ENCODE data around the gene GPR149. TPM values are rescaled to one million over a fixed set of nuclear protein-coding genes. Genes with fewer than 3 reads are reported as not detected.
A peak's percentile ranks its signal among the peaks of the same experiment; 100 is the strongest.
"Not testable (repeated sequence)": the region's sequence is repeated elsewhere in the genome, so short reads cannot be mapped to it uniquely, and the experiment has no call there.

GPR149 gene, protein sequence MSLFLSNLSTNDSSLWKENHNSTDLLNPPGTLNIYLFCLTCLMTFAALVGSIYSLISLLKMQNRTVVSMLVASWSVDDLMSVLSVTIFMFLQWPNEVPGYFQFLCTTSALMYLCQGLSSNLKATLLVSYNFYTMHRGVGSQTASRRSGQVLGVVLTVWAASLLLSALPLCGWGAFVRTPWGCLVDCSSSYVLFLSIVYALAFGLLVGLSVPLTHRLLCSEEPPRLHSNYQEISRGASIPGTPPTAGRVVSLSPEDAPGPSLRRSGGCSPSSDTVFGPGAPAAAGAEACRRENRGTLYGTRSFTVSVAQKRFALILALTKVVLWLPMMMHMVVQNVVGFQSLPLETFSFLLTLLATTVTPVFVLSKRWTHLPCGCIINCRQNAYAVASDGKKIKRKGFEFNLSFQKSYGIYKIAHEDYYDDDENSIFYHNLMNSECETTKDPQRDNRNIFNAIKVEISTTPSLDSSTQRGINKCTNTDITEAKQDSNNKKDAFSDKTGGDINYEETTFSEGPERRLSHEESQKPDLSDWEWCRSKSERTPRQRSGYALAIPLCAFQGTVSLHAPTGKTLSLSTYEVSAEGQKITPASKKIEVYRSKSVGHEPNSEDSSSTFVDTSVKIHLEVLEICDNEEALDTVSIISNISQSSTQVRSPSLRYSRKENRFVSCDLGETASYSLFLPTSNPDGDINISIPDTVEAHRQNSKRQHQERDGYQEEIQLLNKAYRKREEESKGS
- total RNA-seq (2014; rRNA removed; shearing (Covaris generic); ENCODE audit: low replicate concordance), result not detected in 2 replicates

DNA sequence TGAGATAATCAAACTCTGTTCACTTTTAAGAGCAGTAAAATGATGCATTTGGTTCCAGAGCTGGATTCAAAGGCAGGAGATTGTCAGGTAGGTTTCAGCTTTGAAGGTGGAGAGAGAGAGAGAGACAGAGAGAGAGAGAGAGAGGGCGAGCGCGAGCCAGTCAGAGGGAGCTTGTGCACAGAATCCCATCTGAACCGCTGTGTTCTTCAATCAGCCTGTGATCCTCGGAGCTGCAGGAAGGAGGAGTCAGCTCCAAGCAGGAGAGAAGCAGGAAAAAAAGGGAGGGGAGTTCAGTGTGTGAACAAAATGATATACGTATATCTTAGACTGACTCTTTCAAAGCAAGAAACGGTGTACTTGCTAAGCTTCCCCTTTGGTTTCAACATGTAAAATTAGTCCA is at the start of gene GPR149:
Gene GPR149 (minus strand): TSS at position 177 of the 400 bp plus-strand sequence. CDS start 575 bp downstream, outside the sequence.
- no peak within 1 kb of the TSS for H3K27ac ChIP-seq (ENCODE audit: low read length)
- no peaks in the 10 kb centered on the region for H3K4me1 ChIP-seq (ENCODE audit: low read length)
- DNase-seq, result no peak
- H3K9me3 ChIP-seq (ENCODE audit: low read length), result no peaks in the 10 kb centered on the region
- H3K4me3 ChIP-seq (ENCODE audit: low read length), result no peak within 1 kb of the TSS
- no peak within 1 kb of the TSS for H3K9ac ChIP-seq (ENCODE audit: low read length)
- no peaks in the 10 kb centered on the region for H3K36me3 ChIP-seq (ENCODE audit: insufficient read depth, low read length)
- no peaks in the 10 kb centered on the region for H4K20me1 ChIP-seq (ENCODE audit: insufficient read depth, low read depth, low read length)
- H3K4me2 ChIP-seq (ENCODE audit: low read depth, low read length, poor library complexity, severe bottlenecking), result no peak within 1 kb of the TSS
- no peak within 1 kb of the TSS for H2AFZ ChIP-seq (ENCODE audit: low read length)
- H3K27me3 ChIP-seq (ENCODE audit: low read length), result no peaks in the 10 kb centered on the region
- H3K9me2 ChIP-seq (replicated peaks; ENCODE audit: insufficient read depth, low read length), result no peaks in the 10 kb centered on the region
- H3K79me2 ChIP-seq (ENCODE audit: low read length), result no peaks in the 10 kb centered on the region

DNA sequence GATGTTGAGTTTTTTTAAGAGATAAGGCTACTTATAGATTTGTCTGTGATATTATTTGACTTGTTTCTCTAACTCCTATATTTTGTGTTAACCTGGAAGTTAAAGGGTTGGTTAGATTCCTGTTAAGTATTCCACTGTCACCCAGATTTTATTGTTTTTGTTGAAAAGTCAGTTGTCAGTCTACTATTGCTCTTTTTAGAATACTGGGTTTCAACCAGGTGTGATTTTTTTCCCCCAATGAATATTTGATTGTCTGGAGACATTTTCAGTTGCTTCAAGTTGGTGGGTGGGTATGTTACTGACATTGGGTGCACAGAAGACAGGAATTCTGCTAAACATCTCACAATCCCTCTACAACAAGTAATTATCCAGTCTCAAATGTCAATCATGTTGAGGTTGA is 43.8 kb upstream of the GPR149 start:
- Histone ChIP-seq H3K79me2 (ENCODE audit: low read length) (no peaks in the 10 kb centered on the region), H3K9ac (ENCODE audit: low read length) (no peak overlapping the region), H2AFZ (ENCODE audit: low read length) (no peak overlapping the region), H3K4me1 (ENCODE audit: low read length) (peaks cover 45% of the 10 kb centered on the region), H3K36me3 (ENCODE audit: insufficient read depth, low read length) (no peaks in the 10 kb centered on the region), H3K27ac (ENCODE audit: low read length) (no peak overlapping the region), H3K27me3 (ENCODE audit: low read length) (no peaks in the 10 kb centered on the region), H3K9me2 (replicated peaks; ENCODE audit: insufficient read depth, low read length) (no peaks in the 10 kb centered on the region), H4K20me1 (ENCODE audit: insufficient read depth, low read depth, low read length) (no peaks in the 10 kb centered on the region), H3K4me2 (ENCODE audit: low read depth, low read length, poor library complexity, severe bottlenecking) (no peak overlapping the region), H3K4me3 (ENCODE audit: low read length) (no peak overlapping the region), H3K9me3 (ENCODE audit: low read length) (peaks cover 5% of the 10 kb centered on the region; the same call in 1 of the 2 replicates)
- no peak for DNase-seq

DNA sequence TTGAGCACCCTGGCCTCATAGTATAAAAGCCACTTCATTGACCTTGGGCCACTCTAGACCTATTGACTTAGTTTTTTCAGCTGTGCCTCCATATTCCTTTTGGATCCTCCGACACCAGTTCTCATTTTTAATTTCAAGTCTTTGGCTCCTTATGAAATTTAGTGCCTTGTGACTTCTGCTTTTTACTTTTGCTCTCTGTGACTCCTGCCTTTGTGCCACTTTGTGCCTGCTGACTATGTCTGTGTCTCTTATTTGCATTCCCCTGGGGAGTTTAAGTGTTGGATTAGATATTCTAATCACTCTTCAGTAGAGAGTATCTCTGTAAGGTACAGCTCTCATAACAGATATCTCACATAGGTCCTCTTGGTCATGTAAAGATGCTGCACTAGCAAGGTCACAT is 39.6 kb upstream of the GPR149 start:
- DNase-seq, result peak; percentile 93
- peaks cover 5% of the 10 kb centered on the region; the same call in 1 of the 2 replicates for H3K9me3 ChIP-seq (ENCODE audit: low read length)

DNA sequence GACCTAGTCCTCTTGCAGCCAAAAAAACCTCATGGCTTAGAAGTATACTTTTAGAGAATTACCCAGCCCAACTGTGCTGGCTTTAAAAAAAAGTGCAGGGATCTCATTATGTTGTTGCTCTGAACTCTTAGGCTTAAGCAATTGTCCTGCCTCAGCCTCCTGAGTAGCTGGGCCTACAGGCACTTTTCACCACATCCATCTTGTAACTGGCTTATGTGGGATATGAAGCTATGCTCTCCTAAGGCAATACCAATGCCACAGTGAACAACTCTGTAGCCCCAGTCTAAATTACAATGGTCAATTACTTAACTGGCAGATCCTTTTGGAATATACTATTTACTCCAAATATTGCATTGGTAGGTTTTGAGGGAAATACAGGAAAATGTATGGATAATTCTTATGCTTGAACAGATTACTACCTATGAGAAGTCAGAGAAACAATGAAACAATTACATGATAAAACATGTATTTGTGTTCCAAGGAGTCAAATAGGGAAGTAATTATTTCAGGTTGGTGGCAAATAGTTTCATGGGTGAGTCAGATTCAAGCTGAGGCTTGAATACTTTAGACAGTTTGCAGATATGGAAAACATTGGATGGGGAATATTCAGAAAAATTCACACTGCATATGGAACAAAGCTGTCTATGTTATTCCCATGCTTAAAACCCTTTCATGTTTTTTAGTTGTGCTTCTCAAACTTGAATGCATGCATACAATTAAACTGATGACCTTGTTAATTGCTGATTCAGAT is 34.6 kb upstream of the GPR149 start:
- Histone ChIP-seq H3K9me2 (replicated peaks; ENCODE audit: insufficient read depth, low read length) (no peaks in the 10 kb centered on the region), H3K4me2 (ENCODE audit: low read depth, low read length, poor library complexity, severe bottlenecking) (peak overlapping the region; percentile 28), H4K20me1 (ENCODE audit: insufficient read depth, low read depth, low read length) (no peaks in the 10 kb centered on the region), H3K9me3 (ENCODE audit: low read length) (no peaks in the 10 kb centered on the region), H3K4me3 (ENCODE audit: low read length) (no peak overlapping the region), H3K36me3 (ENCODE audit: insufficient read depth, low read length) (no peaks in the 10 kb centered on the region), H3K27ac (ENCODE audit: low read length) (no peak overlapping the region), H2AFZ (ENCODE audit: low read length) (0 out of 2 replicates have a peak overlapping the region, but pooled peaks have one; percentile 6), H3K79me2 (ENCODE audit: low read length) (no peaks in the 10 kb centered on the region), H3K9ac (ENCODE audit: low read length) (no peak overlapping the region), H3K4me1 (ENCODE audit: low read length) (peaks cover 49% of the 10 kb centered on the region), H3K27me3 (ENCODE audit: low read length) (no peaks in the 10 kb centered on the region)
- peak; percentile 45 for DNase-seq

More for the DNA sequence above, 39.6 kb upstream of the GPR149 start:
- Histone ChIP-seq H3K4me1 (ENCODE audit: low read length) (peaks cover 69% of the 10 kb centered on the region), H3K9ac (ENCODE audit: low read length) (peak overlapping the region; percentile 62), H2AFZ (ENCODE audit: low read length) (no peak overlapping the region; the same call in 1 of the 2 replicates), H3K27ac (ENCODE audit: low read length) (peak overlapping the region; percentile 94), H3K4me2 (ENCODE audit: low read depth, low read length, poor library complexity, severe bottlenecking) (peak overlapping the region; percentile 76), H3K27me3 (ENCODE audit: low read length) (no peaks in the 10 kb centered on the region), H3K4me3 (ENCODE audit: low read length) (peak overlapping the region; percentile 48), H4K20me1 (ENCODE audit: insufficient read depth, low read depth, low read length) (no peaks in the 10 kb centered on the region), H3K79me2 (ENCODE audit: low read length) (no peaks in the 10 kb centered on the region), H3K36me3 (ENCODE audit: insufficient read depth, low read length) (no peaks in the 10 kb centered on the region), H3K9me2 (replicated peaks; ENCODE audit: insufficient read depth, low read length) (no peaks in the 10 kb centered on the region)

DNA sequence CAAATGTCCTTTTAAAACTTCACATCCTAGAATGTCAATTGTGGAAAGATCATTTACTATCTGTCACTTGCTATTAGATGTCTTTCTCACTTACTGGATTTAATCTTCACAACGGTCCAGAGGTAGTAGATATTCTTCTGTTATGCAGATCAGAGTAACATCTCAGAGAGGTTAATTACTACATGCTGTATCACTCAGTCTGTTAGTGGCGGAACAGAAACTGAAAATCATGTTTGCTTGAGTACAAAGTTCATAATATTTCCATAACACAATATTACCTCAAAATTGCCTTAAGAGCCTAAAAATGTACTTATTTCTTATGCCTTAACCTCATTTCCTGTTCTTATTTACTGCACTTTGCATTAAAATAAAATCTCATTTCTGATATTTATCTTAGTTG is 28.6 kb upstream of the GPR149 start:
- H3K27ac ChIP-seq (ENCODE audit: low read length), result no peak overlapping the region
- H3K4me1 ChIP-seq (ENCODE audit: low read length), result no peaks in the 10 kb centered on the region
- H3K4me2 ChIP-seq (ENCODE audit: low read depth, low read length, poor library complexity, severe bottlenecking), result no peak overlapping the region
- H3K4me3 ChIP-seq (ENCODE audit: low read length), result no peak overlapping the region
- no peaks in the 10 kb centered on the region for H3K27me3 ChIP-seq (ENCODE audit: low read length)
- DNase-seq, result no peak
- no peaks in the 10 kb centered on the region for H3K36me3 ChIP-seq (ENCODE audit: insufficient read depth, low read length)
- H3K79me2 ChIP-seq (ENCODE audit: low read length), result no peaks in the 10 kb centered on the region
- no peaks in the 10 kb centered on the region for H4K20me1 ChIP-seq (ENCODE audit: insufficient read depth, low read depth, low read length)
- H3K9me2 ChIP-seq (replicated peaks; ENCODE audit: insufficient read depth, low read length), result 0 out of 2 replicates have a peak, but pooled peaks cover 4% of the 10 kb centered on the region
- H2AFZ ChIP-seq (ENCODE audit: low read length), result no peak overlapping the region
- no peak overlapping the region for H3K9ac ChIP-seq (ENCODE audit: low read length)
- H3K9me3 ChIP-seq (ENCODE audit: low read length), result no peaks in the 10 kb centered on the region

DNA sequence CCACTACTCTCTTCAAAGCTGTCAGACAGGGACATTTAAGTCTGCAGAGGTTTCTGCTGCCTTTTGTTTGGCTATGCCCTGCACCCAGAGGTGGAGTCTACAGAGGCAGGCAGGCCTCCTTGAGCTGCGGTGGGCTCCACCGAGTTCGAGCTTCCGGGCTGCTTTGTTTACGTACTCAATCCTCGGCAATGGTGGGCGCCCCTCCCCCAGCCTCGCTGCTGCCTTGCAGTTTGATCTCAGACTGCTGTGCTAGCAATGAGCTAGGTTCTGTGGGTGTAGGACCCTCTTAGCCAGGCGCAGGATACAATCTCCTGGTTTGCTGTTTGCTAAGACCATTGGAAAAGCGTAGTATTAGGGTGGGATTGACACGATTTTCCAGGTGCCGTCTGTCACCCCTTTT is 9.1 kb upstream of the GPR149 start:
- H3K4me1 ChIP-seq (ENCODE audit: low read length); H3K9ac ChIP-seq (ENCODE audit: low read length); H3K9me3 ChIP-seq (ENCODE audit: low read length); H4K20me1 ChIP-seq (ENCODE audit: insufficient read depth, low read depth, low read length); H3K79me2 ChIP-seq (ENCODE audit: low read length); H3K27me3 ChIP-seq (ENCODE audit: low read length); H3K9me2 ChIP-seq (replicated peaks; ENCODE audit: insufficient read depth, low read length); DNase-seq; H3K4me2 ChIP-seq (ENCODE audit: low read depth, low read length, poor library complexity, severe bottlenecking); H3K27ac ChIP-seq (ENCODE audit: low read length); H3K4me3 ChIP-seq (ENCODE audit: low read length); H3K36me3 ChIP-seq (ENCODE audit: insufficient read depth, low read length); H2AFZ ChIP-seq (ENCODE audit: low read length): not testable (repeated sequence)

DNA sequence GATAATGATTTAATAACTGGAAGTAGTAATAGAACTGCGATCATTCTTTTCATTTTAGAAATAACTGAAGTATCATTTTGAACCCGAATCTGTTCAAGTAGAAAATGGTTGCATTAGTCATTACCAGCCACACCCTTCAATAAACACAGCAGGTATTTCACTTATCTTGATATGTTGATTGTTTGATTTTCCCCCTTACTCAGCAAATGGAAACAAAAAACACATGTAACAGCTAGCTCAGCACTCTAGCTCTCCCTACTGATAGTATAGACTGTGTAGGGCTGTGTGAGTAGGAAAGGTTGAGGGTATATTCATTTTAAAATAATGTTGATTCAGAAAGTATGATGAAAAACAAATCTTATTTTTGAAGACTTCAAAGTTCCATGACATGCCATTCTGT is 1.1 kb upstream of the GPR149 start:
- no peak overlapping the region for H3K4me2 ChIP-seq (ENCODE audit: low read depth, low read length, poor library complexity, severe bottlenecking)
- no peak overlapping the region for H3K4me3 ChIP-seq (ENCODE audit: low read length)

More for the DNA sequence above, 1.1 kb upstream of the GPR149 start:
- H3K4me1 ChIP-seq (ENCODE audit: low read length), result no peaks in the 10 kb centered on the region
- H3K27ac ChIP-seq (ENCODE audit: low read length), result no peak overlapping the region
- no peaks in the 10 kb centered on the region for H3K36me3 ChIP-seq (ENCODE audit: insufficient read depth, low read length)
- no peaks in the 10 kb centered on the region for H3K27me3 ChIP-seq (ENCODE audit: low read length)
- no peaks in the 10 kb centered on the region for H3K9me2 ChIP-seq (replicated peaks; ENCODE audit: insufficient read depth, low read length)
- H3K9me3 ChIP-seq (ENCODE audit: low read length), result no peaks in the 10 kb centered on the region
- no peak for DNase-seq
- no peak overlapping the region for H3K9ac ChIP-seq (ENCODE audit: low read length)
- H3K79me2 ChIP-seq (ENCODE audit: low read length), result no peaks in the 10 kb centered on the region
- H4K20me1 ChIP-seq (ENCODE audit: insufficient read depth, low read depth, low read length), result no peaks in the 10 kb centered on the region
- no peak overlapping the region for H2AFZ ChIP-seq (ENCODE audit: low read length)

All from Karpas-422 (cell line).